OCI-LY1 (cell line): ENCODE measurements around the gene VPS16.

ENCODE experiments used
- H2AFZ ChIP-seq: fragments of 200-600 bp; sonication (generic), shearing (Covaris generic); 2 replicates; pipeline ENCODE4 v1.6.0; 2014; ENCODE audit warnings: antibody characterized with exemption, mild to moderate bottlenecking, low read length
- H3F3A ChIP-seq: fragments of 200-600 bp; sonication (generic), shearing (Covaris generic); 2 replicates; pipeline ENCODE4 v1.6.0; 2014; ENCODE audit warnings: mild to moderate bottlenecking, antibody characterized with exemption, low read length, moderate library complexity; ENCODE audit not compliant: insufficient read depth
- H3K27ac ChIP-seq: fragments of 200-600 bp; sonication (generic); 2 replicates; pipeline ENCODE4 v1.5.1; 2014; ENCODE audit warnings: low read length, mixed run types, mild to moderate bottlenecking, low read depth; ENCODE audit not compliant: poor library complexity, severe bottlenecking
- H3K27me3 ChIP-seq: fragments of 200-600 bp; sonication (generic); 2 replicates; pipeline ENCODE4 v1.6.0; 2014; ENCODE audit warnings: antibody characterized with exemption, mild to moderate bottlenecking, low read length, moderate library complexity; ENCODE audit not compliant: insufficient read depth
- H3K36me3 ChIP-seq: fragments of 200-600 bp; sonication (generic); 2 replicates; pipeline ENCODE4 v1.6.1; 2014; ENCODE audit warnings: mild to moderate bottlenecking, antibody characterized with exemption, low read length, moderate library complexity, mixed read lengths; ENCODE audit not compliant: insufficient read depth
- H3K4me1 ChIP-seq: fragments of 200-600 bp; sonication (generic); 2 replicates; pipeline ENCODE4 v1.5.1; 2014; ENCODE audit warnings: mild to moderate bottlenecking, low read length, moderate library complexity; ENCODE audit not compliant: insufficient read depth, severe bottlenecking
- H3K4me2 ChIP-seq: fragments of 200-600 bp; sonication (generic), shearing (Covaris generic); 2 replicates; pipeline ENCODE4 v1.6.1; 2014; ENCODE audit warnings: low read length
- H3K4me3 ChIP-seq: fragments of 200-600 bp; sonication (generic); 2 replicates; pipeline ENCODE4 v1.5.1; 2014; ENCODE audit warnings: low read length, low read depth, mild to moderate bottlenecking, mixed read lengths; ENCODE audit not compliant: poor library complexity, severe bottlenecking
- H3K79me2 ChIP-seq: fragments of 200-600 bp; shearing (Covaris generic); 2 replicates; pipeline ENCODE4 v1.6.1; 2016; ENCODE audit warnings: mixed run types, low read length, mixed read lengths; ENCODE audit not compliant: insufficient read depth
- H3K9ac ChIP-seq: fragments of 200-600 bp; sonication (generic), shearing (Covaris generic); 2 replicates; pipeline ENCODE4 v1.6.1; 2014; ENCODE audit warnings: mild to moderate bottlenecking, low read length, mixed read lengths
- H3K9me2 ChIP-seq: fragments of 200-600 bp; sonication (generic), shearing (Covaris generic); 2 replicates; pipeline ENCODE4 v1.6.1; 2014; ENCODE audit warnings: low read depth, mild to moderate bottlenecking, low read length, mixed read lengths
- H3K9me3 ChIP-seq: fragments of 200-600 bp; shearing (Covaris generic); 2 replicates; pipeline ENCODE4 v1.6.1; 2014; ENCODE audit warnings: low read length, mixed read lengths
- H4K20me1 ChIP-seq: fragments of 200-600 bp; sonication (generic), shearing (Covaris generic); 2 replicates; pipeline ENCODE4 v1.6.0; 2016; ENCODE audit warnings: mild to moderate bottlenecking, low read length; ENCODE audit not compliant: insufficient read depth
- EZH2 ChIP-seq: fragments of 200-600 bp; sonication (generic), shearing (Covaris generic); IDR thresholded peaks from 2 replicates; pipeline ENCODE4 v1.8.0; 2017; ENCODE audit warnings: borderline replicate concordance, mixed run types, mild to moderate bottlenecking, antibody characterized with exemption, low read length, moderate library complexity, mixed read lengths
- TF ChIP-seq, protein P1 (sequence below): fragments of 200-600 bp; sonication (generic), shearing (Covaris generic); IDR thresholded peaks from 2 replicates; pipeline ENCODE4 v1.5.1; 2017; ENCODE audit warnings: mild to moderate bottlenecking, antibody characterized with exemption, low read length, moderate library complexity, mixed read lengths

The VPS16 gene

DNA sequence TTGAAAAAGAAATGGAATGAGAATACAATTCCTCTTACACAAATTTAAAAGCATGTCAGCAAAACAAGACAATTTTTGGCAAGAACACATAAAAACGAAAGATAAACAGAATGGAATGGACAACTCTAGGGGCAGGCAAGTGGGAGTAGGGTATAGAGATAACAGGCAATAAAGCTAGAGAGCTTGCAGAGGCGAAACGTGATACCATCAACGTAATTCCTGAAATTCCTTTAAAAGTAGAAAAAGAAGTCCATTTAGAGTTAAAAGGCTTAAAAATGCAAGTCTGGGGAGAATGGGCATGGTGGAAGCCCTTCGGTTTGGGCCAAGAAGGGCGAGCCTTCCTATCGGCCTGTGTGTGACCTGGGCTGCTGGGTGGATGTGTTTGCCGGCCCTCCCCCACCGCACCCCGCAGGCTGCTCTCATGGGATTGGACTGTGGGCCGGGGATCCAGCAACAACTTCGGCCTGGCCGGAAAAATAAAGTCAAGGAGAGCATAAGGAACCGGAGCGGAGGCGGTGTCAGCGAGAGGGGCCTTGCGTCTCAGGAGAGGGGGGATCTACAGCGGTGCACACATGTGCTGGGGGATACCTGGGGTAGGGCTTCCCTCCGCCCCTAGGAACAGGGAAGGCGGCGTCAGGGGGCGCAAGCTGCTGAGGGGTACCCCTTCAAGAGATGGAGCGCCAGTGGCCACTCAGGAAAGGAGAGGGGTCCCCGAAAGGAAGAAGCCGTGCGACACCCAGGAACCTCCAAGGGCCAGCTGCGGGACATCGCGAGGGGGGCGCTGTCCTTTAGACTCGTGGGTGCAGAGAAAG lies 20.3 kb upstream of the VPS16 start:
- H4K20me1 ChIP-seq, result no peaks in the 10 kb centered on the region
- H3K9me3 ChIP-seq, result no peaks in the 10 kb centered on the region
- H3K9me2 ChIP-seq, result no peaks in the 10 kb centered on the region
- TF ChIP-seq, protein P1, sequence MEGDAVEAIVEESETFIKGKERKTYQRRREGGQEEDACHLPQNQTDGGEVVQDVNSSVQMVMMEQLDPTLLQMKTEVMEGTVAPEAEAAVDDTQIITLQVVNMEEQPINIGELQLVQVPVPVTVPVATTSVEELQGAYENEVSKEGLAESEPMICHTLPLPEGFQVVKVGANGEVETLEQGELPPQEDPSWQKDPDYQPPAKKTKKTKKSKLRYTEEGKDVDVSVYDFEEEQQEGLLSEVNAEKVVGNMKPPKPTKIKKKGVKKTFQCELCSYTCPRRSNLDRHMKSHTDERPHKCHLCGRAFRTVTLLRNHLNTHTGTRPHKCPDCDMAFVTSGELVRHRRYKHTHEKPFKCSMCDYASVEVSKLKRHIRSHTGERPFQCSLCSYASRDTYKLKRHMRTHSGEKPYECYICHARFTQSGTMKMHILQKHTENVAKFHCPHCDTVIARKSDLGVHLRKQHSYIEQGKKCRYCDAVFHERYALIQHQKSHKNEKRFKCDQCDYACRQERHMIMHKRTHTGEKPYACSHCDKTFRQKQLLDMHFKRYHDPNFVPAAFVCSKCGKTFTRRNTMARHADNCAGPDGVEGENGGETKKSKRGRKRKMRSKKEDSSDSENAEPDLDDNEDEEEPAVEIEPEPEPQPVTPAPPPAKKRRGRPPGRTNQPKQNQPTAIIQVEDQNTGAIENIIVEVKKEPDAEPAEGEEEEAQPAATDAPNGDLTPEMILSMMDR, result no peak
- no peak for TF ChIP-seq EZH2
- H3K27ac ChIP-seq, result no peak overlapping the region
- H3K27me3 ChIP-seq, result 0 out of 2 replicates have a peak, but pooled peaks cover 4% of the 10 kb centered on the region
- H3K36me3 ChIP-seq, result no peaks in the 10 kb centered on the region
- H3K4me1 ChIP-seq, result no peaks in the 10 kb centered on the region
- no peaks in the 10 kb centered on the region for H3F3A ChIP-seq
- H3K79me2 ChIP-seq, result no peaks in the 10 kb centered on the region
- H3K4me3 ChIP-seq, result no peak overlapping the region
- no peak overlapping the region for H2AFZ ChIP-seq
- H3K9ac ChIP-seq, result no peak overlapping the region
- H3K4me2 ChIP-seq, result no peak overlapping the region

DNA sequence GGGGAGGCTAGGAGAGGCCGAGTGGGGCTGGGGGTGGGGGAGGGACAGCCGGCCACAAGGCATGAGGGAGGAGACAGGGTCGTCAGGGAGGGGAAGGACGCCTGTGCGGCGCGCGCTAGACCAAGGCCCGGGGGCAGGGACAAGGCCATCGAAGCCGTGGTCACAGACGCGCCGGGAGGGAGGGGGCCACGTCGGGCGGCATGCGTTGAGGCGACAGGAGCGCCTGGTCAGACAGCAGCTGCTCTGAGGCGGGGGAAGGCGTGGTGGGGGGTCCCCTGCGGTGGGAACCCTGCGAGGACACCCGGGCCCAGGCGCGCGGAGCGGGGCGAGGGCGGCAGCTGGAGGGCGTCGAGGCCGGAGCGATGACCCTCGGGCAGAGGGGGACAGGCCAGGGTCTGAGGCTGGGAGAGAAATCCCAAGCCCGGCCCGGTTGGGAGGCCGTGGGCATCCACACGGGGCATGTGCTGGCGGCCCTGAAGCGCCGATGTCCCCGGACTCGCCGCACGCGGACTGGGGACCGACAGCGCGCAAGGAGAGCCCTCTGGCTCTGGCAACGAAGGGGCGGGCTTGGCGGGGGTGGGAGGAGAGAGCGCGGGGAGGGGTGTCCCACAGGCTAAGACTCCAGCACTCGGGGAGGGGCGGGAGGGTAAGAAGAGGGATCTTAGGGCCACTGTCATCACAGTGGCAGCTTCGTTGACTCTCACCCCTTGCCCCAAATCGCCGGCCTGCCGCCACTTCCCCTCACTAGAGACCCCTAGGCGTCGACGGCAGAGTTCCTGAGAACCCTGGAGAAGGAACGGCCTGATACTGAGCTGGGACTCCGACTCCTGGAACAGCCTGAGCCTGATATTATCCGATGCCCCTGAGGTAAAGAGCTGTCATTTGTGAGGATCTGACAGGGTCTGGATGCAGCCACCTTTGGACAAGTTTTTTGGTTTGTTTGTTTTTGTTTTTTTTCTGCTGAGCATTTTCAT lies 19.4 kb upstream of the VPS16 start:
- Histone ChIP-seq H4K20me1 (no peaks in the 10 kb centered on the region), H3F3A (no peaks in the 10 kb centered on the region), H3K36me3 (no peaks in the 10 kb centered on the region), H3K27me3 (no peaks in the 10 kb centered on the region), H3K4me3 (no peak overlapping the region), H3K4me1 (no peaks in the 10 kb centered on the region), H3K27ac (no peak overlapping the region), H3K79me2 (no peaks in the 10 kb centered on the region), H2AFZ (no peak overlapping the region), H3K4me2 (no peak overlapping the region), H3K9me3 (no peaks in the 10 kb centered on the region), H3K9ac (no peak overlapping the region), H3K9me2 (no peaks in the 10 kb centered on the region)
- TF ChIP-seq, protein P1, result no peak
- no peak for TF ChIP-seq EZH2

DNA sequence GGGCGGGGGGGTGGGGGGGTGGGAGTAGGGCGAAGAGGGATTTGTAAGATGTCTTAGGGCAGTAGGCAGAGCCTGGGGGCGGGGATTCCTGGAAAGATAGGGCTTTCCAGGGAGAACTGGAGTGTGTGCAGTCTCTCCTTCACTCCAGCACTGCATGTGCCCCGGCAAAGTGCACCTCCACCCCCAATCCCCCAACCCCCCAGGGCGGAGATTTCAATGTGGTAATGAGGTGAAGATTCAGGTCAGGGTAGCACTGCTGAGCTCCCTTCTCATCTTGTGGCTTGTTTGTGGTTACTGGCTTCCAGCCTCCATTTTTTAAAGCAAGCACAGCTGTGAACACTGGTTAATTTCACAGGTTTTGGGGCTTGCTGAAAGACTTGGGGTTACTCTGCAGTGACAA lies 18.5 kb upstream of the VPS16 start:
- Histone ChIP-seq H4K20me1 (no peaks in the 10 kb centered on the region), H2AFZ (no peak overlapping the region), H3K4me2 (no peak overlapping the region), H3K9me3 (no peaks in the 10 kb centered on the region), H3K9me2 (no peaks in the 10 kb centered on the region), H3K27me3 (no peaks in the 10 kb centered on the region; the same call in 1 of the 2 replicates), H3K79me2 (no peaks in the 10 kb centered on the region), H3F3A (no peaks in the 10 kb centered on the region), H3K36me3 (no peaks in the 10 kb centered on the region), H3K9ac (no peak overlapping the region), H3K4me3 (no peak overlapping the region), H3K4me1 (no peaks in the 10 kb centered on the region), H3K27ac (no peak overlapping the region)
- TF ChIP-seq, protein P1, result no peak
- TF ChIP-seq EZH2, result no peak
